K562 (cell line): ENCODE data around the gene GSK3B. TPM values are rescaled to one million over a fixed set of nuclear protein-coding genes. Genes with fewer than 3 reads are reported as not detected.

ENCODE experiments used
- CBX5 ChIP-seq: IDR thresholded peaks from 2 replicates; pipeline ENCODE4 v1.6.1; 2014; ENCODE audit warnings: low read depth, borderline replicate concordance
- CEBPB ChIP-seq: fragments of 450-650 bp; IDR thresholded peaks from 2 replicates; pipeline ENCODE4 v1.6.1; 2016; ENCODE audit warnings: missing genetic modification characterization, missing compliant biosample characterization
- FUS ChIP-seq: fragments of 200-400 bp; formaldehyde crosslinking; optimal IDR thresholded peaks from 2 replicates; pipeline ENCODE3; 2017; ENCODE audit warnings: low read depth, low read length
- NCOA6 ChIP-seq: fragments of 450-650 bp; IDR thresholded peaks from 2 replicates; pipeline ENCODE4 v1.6.1; 2017; ENCODE audit warnings: mild to moderate bottlenecking
- PHF20 ChIP-seq: fragments of 450-650 bp; IDR thresholded peaks from 2 replicates; pipeline ENCODE4 v1.6.1; 2018; ENCODE audit not compliant: partially characterized antibody
- ZNF79 ChIP-seq: fragments of 250-450 bp; sonication (Bioruptor Pico); IDR thresholded peaks from 2 replicates; pipeline ENCODE4 v1.4.0; 2020; ENCODE audit warnings: low read depth, mild to moderate bottlenecking, moderate library complexity
- polyA plus RNA-seq, 8 experiments: library from polyadenylated mRNA; depleted of rRNA in 4 of 8; stranded (reverse) in 5 of 8; unstranded in 3 of 8; fragments of >200 nt; fragmentation: Nextera tagmentation in 2 of 8; fragmentation: Illumina TruSeq in 1 of 8; extraction: Ambion mirVana in 2 of 8; extraction: Trizol in 1 of 8; gene quantifications; 2 replicates each; pipeline versions ENCODE4 v1.2.1 to v1.2.3, GENCODE V29; 2011 to 2014; ENCODE audit warnings: inconsistent platforms in 1 of 8, missing spikeins in 1 of 8
- total RNA-seq, 7 experiments: library from RNA; depleted of rRNA in 6 of 7; stranded (reverse); fragments of >200 nt in 6 of 7; fragmentation: Illumina TruSeq in 2 of 7; extraction: Trizol in 2 of 7; gene quantifications; 2 replicates each; pipeline versions ENCODE4 v1.2.1 to v1.2.3, GENCODE V29; 2011 to 2021; ENCODE audit warnings: low replicate concordance in 1 of 7
- TF ChIP-seq, protein P1 (sequence below), 2 experiments: IDR thresholded peaks; 2 replicates each; pipeline ENCODE4 v1.6.1; 2011; ENCODE audit warnings: borderline replicate concordance in 1 of 2, control low read depth in 1 of 2, low read depth in 1 of 2, low read length in 1 of 2, mild to moderate bottlenecking in 1 of 2, mixed read lengths in 1 of 2, moderate library complexity in 1 of 2; ENCODE audit not compliant: insufficient read depth in 1 of 2, insufficient read length in 1 of 2, poor library complexity in 1 of 2, severe bottlenecking in 1 of 2; ENCODE audit errors: extremely low read depth in 1 of 2
- TF ChIP-seq, protein P2 (sequence below): fragments of 200-600 bp; sonication (generic); IDR thresholded peaks from one replicate; pipeline ENCODE4 v1.6.1; 2012; ENCODE audit warnings: mild to moderate bottlenecking, low read depth, low read length, inconsistent platforms
- TF ChIP-seq, protein P3 (sequence below): fragments of 250-450 bp; sonication (Bioruptor Pico); IDR thresholded peaks from 2 replicates; pipeline ENCODE4 v1.8.0; 2021; ENCODE audit warnings: moderate library complexity, mild to moderate bottlenecking, inconsistent platforms
- TF ChIP-seq, protein P4 (sequence below): fragments of 450-650 bp; IDR thresholded peaks from 2 replicates; pipeline ENCODE4 v1.6.1; 2016

GSK3B gene
- total and polyA plus RNA-seq, 9 of the 15 experiments (the other 6 are each of a cell fraction or from before 2014, with no cell fraction given): 4.7 to 25.0 (median 18.7) TPM

DNA sequence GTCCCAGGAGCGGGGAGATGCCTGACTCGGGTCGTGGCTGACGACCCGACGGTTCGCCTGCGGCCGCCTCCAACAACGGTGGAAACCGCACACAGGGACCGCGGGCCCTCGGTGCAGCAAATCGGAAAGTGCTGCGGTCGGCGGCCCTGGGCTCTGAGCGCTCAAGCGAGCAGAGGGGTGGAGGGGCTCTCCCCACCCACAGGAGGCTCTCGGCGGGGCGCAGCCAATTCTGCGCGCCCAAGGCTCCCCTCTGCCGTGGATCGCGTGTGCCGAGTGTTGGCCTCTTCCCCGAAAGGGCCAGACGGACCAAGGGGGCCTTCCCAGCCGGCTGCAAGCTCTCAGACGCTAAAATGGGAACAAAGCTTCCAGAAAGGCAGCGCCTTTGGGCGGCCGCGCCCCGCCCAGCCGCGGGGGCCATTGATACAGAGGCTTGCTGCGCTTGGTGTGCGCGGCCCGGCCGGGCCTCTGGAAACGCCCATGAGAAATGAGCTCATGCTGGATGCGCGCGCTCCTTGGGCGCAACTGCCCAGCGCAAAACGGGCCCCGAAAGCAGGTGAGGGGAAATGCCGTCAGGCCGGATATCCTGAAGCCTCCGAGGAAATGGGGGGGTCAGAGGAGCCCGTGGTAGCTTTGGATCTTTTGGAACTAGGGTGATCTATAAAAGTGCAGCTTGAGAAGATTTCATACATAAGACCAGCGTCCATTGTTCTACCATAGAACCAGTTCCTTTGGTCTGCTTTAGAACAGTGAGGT is 1.2 kb upstream of the GSK3B start (continued):
- TF ChIP-seq, protein P1, sequence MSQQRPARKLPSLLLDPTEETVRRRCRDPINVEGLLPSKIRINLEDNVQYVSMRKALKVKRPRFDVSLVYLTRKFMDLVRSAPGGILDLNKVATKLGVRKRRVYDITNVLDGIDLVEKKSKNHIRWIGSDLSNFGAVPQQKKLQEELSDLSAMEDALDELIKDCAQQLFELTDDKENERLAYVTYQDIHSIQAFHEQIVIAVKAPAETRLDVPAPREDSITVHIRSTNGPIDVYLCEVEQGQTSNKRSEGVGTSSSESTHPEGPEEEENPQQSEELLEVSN (IDR thresholded peaks at IDR 0.05; ENCODE audit: borderline replicate concordance in 1 of 2, extremely low read depth in 1 of 2, insufficient read depth in 1 of 2, insufficient read length in 1 of 2, low read depth in 1 of 2, low read length in 1 of 2, poor library complexity in 1 of 2, severe bottlenecking in 1 of 2): peak in 1 of 2 experiments; percentile 41
- TF ChIP-seq CEBPB (tag) (no peak), NCOA6 (peak; percentile 75), PHF20 (peak; percentile 37), ZNF79 (no peak), CBX5 (no peak), FUS (no peak)
- TF ChIP-seq, protein P2, sequence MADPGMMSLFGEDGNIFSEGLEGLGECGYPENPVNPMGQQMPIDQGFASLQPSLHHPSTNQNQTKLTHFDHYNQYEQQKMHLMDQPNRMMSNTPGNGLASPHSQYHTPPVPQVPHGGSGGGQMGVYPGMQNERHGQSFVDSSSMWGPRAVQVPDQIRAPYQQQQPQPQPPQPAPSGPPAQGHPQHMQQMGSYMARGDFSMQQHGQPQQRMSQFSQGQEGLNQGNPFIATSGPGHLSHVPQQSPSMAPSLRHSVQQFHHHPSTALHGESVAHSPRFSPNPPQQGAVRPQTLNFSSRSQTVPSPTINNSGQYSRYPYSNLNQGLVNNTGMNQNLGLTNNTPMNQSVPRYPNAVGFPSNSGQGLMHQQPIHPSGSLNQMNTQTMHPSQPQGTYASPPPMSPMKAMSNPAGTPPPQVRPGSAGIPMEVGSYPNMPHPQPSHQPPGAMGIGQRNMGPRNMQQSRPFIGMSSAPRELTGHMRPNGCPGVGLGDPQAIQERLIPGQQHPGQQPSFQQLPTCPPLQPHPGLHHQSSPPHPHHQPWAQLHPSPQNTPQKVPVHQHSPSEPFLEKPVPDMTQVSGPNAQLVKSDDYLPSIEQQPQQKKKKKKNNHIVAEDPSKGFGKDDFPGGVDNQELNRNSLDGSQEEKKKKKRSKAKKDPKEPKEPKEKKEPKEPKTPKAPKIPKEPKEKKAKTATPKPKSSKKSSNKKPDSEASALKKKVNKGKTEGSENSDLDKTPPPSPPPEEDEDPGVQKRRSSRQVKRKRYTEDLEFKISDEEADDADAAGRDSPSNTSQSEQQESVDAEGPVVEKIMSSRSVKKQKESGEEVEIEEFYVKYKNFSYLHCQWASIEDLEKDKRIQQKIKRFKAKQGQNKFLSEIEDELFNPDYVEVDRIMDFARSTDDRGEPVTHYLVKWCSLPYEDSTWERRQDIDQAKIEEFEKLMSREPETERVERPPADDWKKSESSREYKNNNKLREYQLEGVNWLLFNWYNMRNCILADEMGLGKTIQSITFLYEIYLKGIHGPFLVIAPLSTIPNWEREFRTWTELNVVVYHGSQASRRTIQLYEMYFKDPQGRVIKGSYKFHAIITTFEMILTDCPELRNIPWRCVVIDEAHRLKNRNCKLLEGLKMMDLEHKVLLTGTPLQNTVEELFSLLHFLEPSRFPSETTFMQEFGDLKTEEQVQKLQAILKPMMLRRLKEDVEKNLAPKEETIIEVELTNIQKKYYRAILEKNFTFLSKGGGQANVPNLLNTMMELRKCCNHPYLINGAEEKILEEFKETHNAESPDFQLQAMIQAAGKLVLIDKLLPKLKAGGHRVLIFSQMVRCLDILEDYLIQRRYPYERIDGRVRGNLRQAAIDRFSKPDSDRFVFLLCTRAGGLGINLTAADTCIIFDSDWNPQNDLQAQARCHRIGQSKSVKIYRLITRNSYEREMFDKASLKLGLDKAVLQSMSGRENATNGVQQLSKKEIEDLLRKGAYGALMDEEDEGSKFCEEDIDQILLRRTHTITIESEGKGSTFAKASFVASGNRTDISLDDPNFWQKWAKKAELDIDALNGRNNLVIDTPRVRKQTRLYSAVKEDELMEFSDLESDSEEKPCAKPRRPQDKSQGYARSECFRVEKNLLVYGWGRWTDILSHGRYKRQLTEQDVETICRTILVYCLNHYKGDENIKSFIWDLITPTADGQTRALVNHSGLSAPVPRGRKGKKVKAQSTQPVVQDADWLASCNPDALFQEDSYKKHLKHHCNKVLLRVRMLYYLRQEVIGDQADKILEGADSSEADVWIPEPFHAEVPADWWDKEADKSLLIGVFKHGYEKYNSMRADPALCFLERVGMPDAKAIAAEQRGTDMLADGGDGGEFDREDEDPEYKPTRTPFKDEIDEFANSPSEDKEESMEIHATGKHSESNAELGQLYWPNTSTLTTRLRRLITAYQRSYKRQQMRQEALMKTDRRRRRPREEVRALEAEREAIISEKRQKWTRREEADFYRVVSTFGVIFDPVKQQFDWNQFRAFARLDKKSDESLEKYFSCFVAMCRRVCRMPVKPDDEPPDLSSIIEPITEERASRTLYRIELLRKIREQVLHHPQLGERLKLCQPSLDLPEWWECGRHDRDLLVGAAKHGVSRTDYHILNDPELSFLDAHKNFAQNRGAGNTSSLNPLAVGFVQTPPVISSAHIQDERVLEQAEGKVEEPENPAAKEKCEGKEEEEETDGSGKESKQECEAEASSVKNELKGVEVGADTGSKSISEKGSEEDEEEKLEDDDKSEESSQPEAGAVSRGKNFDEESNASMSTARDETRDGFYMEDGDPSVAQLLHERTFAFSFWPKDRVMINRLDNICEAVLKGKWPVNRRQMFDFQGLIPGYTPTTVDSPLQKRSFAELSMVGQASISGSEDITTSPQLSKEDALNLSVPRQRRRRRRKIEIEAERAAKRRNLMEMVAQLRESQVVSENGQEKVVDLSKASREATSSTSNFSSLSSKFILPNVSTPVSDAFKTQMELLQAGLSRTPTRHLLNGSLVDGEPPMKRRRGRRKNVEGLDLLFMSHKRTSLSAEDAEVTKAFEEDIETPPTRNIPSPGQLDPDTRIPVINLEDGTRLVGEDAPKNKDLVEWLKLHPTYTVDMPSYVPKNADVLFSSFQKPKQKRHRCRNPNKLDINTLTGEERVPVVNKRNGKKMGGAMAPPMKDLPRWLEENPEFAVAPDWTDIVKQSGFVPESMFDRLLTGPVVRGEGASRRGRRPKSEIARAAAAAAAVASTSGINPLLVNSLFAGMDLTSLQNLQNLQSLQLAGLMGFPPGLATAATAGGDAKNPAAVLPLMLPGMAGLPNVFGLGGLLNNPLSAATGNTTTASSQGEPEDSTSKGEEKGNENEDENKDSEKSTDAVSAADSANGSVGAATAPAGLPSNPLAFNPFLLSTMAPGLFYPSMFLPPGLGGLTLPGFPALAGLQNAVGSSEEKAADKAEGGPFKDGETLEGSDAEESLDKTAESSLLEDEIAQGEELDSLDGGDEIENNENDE: no peak
- TF ChIP-seq, protein P3, sequence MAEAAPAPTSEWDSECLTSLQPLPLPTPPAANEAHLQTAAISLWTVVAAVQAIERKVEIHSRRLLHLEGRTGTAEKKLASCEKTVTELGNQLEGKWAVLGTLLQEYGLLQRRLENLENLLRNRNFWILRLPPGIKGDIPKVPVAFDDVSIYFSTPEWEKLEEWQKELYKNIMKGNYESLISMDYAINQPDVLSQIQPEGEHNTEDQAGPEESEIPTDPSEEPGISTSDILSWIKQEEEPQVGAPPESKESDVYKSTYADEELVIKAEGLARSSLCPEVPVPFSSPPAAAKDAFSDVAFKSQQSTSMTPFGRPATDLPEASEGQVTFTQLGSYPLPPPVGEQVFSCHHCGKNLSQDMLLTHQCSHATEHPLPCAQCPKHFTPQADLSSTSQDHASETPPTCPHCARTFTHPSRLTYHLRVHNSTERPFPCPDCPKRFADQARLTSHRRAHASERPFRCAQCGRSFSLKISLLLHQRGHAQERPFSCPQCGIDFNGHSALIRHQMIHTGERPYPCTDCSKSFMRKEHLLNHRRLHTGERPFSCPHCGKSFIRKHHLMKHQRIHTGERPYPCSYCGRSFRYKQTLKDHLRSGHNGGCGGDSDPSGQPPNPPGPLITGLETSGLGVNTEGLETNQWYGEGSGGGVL: no peak
- TF ChIP-seq, protein P4, sequence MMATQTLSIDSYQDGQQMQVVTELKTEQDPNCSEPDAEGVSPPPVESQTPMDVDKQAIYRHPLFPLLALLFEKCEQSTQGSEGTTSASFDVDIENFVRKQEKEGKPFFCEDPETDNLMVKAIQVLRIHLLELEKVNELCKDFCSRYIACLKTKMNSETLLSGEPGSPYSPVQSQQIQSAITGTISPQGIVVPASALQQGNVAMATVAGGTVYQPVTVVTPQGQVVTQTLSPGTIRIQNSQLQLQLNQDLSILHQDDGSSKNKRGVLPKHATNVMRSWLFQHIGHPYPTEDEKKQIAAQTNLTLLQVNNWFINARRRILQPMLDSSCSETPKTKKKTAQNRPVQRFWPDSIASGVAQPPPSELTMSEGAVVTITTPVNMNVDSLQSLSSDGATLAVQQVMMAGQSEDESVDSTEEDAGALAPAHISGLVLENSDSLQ: no peak
